ENCODE measurements around the gene TENM3. TPM values are rescaled to one million over a fixed set of nuclear protein-coding genes. Genes with fewer than 3 reads are reported as not detected.

Gene TENM3
- total and polyA plus RNA-seq, 3 donors from 2014 or later: 10.9 to 42.7 (median 42.2) TPM

DNA sequence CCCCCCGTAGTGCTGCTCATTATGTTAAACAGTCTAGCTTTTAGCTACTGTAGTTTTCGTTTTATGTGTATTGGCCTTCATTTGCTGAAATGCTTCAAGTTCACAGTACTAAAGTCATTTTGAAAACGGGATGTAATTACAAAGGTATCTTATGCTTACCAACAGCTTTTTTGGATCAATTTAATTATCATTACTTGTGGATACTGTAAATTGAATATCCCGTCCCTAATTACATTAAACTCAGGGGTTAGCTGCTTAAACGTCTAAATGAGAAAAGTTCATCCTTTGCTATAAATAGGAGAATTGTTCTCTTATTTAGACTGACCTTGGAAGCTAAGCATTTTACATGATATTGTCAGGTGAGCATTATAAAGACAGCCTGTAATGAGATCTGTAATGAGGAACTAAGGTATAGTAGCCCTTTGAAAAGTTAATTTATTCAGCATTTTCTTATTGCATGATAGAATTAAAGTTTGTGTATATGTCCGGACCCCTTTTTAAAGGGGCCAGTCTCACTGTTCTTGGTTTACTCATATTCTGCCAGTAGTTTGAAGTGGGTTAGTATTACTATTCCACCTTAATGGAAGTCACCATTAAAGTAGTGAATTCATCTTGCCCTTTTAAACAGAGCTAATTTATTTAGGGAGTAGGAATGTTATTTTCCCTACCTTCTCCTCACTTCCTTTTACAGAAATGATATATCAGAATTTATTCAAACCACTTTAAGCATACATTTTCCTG lies 252.6 kb downstream of the TENM3 start:
- no peak overlapping the region for H3K4me3 ChIP-seq
- no peaks in the 10 kb centered on the region for H3K9me3 ChIP-seq
- H3K4me1 ChIP-seq: no peaks in the 10 kb centered on the region
- H3K36me3 ChIP-seq (ENCODE audit: low read depth, missing control alignments): no peaks in the 10 kb centered on the region
- no peak overlapping the region for H3K27ac ChIP-seq
- no peaks in the 10 kb centered on the region for H3K27me3 ChIP-seq
- TF ChIP-seq, protein P1, sequence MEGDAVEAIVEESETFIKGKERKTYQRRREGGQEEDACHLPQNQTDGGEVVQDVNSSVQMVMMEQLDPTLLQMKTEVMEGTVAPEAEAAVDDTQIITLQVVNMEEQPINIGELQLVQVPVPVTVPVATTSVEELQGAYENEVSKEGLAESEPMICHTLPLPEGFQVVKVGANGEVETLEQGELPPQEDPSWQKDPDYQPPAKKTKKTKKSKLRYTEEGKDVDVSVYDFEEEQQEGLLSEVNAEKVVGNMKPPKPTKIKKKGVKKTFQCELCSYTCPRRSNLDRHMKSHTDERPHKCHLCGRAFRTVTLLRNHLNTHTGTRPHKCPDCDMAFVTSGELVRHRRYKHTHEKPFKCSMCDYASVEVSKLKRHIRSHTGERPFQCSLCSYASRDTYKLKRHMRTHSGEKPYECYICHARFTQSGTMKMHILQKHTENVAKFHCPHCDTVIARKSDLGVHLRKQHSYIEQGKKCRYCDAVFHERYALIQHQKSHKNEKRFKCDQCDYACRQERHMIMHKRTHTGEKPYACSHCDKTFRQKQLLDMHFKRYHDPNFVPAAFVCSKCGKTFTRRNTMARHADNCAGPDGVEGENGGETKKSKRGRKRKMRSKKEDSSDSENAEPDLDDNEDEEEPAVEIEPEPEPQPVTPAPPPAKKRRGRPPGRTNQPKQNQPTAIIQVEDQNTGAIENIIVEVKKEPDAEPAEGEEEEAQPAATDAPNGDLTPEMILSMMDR (IDR thresholded peaks at IDR 0.05): no peak
- TF ChIP-seq POLR2A (IDR thresholded peaks at IDR 0.05): no peak
- intact Hi-C loops (cut with DNase I; ENCODE audit: low total_unique reads): no loop called here
- 77 to 78% methylated on average over 6 of the region's 6 CpGs for WGBS, 2 donors
- DNase-seq: no peak

DNA sequence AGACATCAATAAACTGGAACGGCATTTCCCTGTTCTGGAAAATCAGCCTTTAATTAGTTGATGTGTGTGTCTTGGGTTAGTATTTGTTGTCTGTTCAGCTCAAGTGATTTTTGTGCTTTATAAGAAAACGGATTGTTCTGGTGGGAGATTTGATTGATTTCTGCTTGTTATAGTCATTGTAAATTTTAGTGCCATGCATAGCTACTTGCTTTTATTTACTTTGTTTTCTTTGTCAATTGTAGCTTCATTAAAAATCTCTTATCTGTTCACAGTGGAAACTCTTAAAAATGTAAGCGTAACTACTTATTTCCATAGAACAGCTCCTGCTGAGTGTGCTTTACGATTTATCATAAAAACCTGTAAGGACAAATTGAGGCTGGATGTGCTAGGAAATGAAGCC lies 253.2 kb downstream of the TENM3 start:
- no peak for DNase-seq

DNA sequence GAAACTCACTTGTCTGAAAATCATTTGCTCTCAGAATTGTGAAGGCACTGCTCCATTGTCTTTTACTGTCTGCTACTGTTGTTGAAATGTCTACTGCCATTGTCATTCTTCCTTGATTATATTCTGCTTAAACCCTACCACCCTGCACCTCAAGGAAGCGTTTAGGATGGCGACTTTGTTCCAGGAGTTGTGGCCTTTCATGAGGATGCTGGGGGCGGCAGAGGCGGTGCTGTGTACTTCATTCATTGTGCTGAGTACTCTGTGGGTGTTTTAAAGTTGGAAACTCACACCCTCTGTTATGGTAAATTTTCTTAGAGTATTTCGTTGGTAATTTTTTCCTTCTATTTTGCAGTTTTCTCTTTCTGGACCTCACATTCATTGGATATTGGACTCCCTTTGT lies 258.9 kb downstream of the TENM3 start:
- no peak for TF ChIP-seq POLR2A (IDR thresholded peaks at IDR 0.05)
- TF ChIP-seq, protein P1 (IDR thresholded peaks at IDR 0.05): no peak
- no peaks in the 10 kb centered on the region for H3K36me3 ChIP-seq (ENCODE audit: low read depth, missing control alignments)
- H3K4me1 ChIP-seq: no peaks in the 10 kb centered on the region
- H3K4me3 ChIP-seq: no peak overlapping the region
- WGBS, 2 donors: 87 to 97% methylated on average over 5 of the region's 5 CpGs
- no peak overlapping the region for H3K27ac ChIP-seq
- intact Hi-C loops (cut with DNase I; ENCODE audit: low total_unique reads): no loop called here
- H3K27me3 ChIP-seq: no peaks in the 10 kb centered on the region
- DNase-seq: no peak
- H3K9me3 ChIP-seq: no peaks in the 10 kb centered on the region

More for the DNA sequence above, 253.2 kb downstream of the TENM3 start:
- Histone ChIP-seq H3K27me3 (no peaks in the 10 kb centered on the region), H3K36me3 (ENCODE audit: low read depth, missing control alignments) (no peaks in the 10 kb centered on the region), H3K4me3 (no peak overlapping the region), H3K4me1 (no peaks in the 10 kb centered on the region), H3K9me3 (no peaks in the 10 kb centered on the region), H3K27ac (no peak overlapping the region)
- no peak for TF ChIP-seq POLR2A (IDR thresholded peaks at IDR 0.05)
- TF ChIP-seq, protein P1 (IDR thresholded peaks at IDR 0.05): no peak
- intact Hi-C loops (cut with DNase I; ENCODE audit: low total_unique reads): no loop called here
- 49 to 68% methylated on average over 4 of the region's 4 CpGs for WGBS, 2 donors

DNA sequence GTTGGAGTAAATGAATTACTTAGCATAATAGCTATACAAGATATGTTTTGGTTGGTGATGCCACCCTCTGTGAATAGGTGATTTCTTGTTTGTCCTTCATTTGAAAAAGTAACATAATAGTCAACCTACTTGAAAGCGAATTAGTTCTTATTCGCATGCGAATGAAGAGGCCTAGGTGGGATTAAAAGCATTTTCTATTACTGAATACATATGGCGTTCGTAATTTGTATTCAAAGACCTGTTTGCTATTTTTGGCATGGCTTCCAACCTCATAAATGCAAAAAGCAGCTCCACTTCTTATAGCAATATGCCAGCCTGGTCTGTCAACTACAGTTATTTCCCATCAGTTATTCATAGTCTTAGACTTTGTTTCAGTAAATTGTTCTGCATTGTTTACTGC lies 261.3 kb downstream of the TENM3 start:
- Histone ChIP-seq H3K27me3 (no peaks in the 10 kb centered on the region), H3K36me3 (ENCODE audit: low read depth, missing control alignments) (no peaks in the 10 kb centered on the region), H3K4me3 (no peak overlapping the region), H3K9me3 (no peaks in the 10 kb centered on the region), H3K4me1 (no peaks in the 10 kb centered on the region), H3K27ac (no peak overlapping the region)
- no peak for TF ChIP-seq POLR2A (IDR thresholded peaks at IDR 0.05)
- TF ChIP-seq, protein P1 (IDR thresholded peaks at IDR 0.05): no peak
- intact Hi-C loops (cut with DNase I; ENCODE audit: low total_unique reads): no loop called here
- no peak for DNase-seq
- 92 to 94% methylated on average over 5 of the region's 5 CpGs for WGBS, 2 donors

DNA sequence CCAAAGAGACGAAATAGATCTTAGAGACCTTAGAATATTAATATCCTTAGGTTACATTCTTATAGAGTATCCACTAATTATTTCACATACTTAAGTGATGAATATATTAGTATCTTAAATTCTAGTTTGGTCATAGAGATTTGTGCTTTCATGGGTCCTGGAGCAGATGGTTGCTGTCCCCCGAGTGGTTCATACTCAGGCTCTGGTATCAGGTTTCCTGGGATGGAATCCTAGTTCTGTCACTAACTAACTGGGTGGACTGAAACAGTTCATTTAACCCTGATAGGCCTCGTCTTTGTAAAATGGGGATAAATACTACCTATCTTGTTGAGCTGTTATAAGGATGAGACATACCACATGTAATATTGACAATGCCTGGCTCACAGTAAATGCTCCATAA lies 264.6 kb downstream of the TENM3 start:
- TF ChIP-seq, protein P1 (IDR thresholded peaks at IDR 0.05): no peak
- TF ChIP-seq POLR2A (IDR thresholded peaks at IDR 0.05): no peak
- DNase-seq: no peak
- H3K27ac ChIP-seq: no peak overlapping the region
- H3K27me3 ChIP-seq: no peaks in the 10 kb centered on the region
- H3K4me3 ChIP-seq: no peak overlapping the region
- 78 to 79% methylated on average over 3 of the region's 3 CpGs for WGBS, 2 donors
- H3K9me3 ChIP-seq: no peaks in the 10 kb centered on the region
- no peaks in the 10 kb centered on the region for H3K4me1 ChIP-seq
- no peaks in the 10 kb centered on the region for H3K36me3 ChIP-seq (ENCODE audit: low read depth, missing control alignments)
- intact Hi-C loops (cut with DNase I; ENCODE audit: low total_unique reads): no loop called here

Measured in testis (tissue), 3 donors.